ENCODE data around the gene GADD45B. TPM values are rescaled to one million over a fixed set of nuclear protein-coding genes. Genes with fewer than 3 reads are reported as not detected.
"Not testable (repeated sequence)": the region's sequence is repeated elsewhere in the genome, so short reads cannot be mapped to it uniquely, and the experiment has no call there.

The GADD45B gene
- total and polyA plus RNA-seq, 2 donors = 75.9 to 161 TPM

GRCh38 chr19:2461751-2462634, 13.9 kb upstream of the GADD45B start:
- Histone ChIP-seq H3K36me3 (ENCODE audit: control insufficient read depth in 2 of 2, insufficient read depth in 2 of 2, low read length in 1 of 2) (peaks cover 0 to 3% of the 10 kb centered on the region in 2 donors), H3K27ac (ENCODE audit: low read depth in 1 of 2, low read length in 1 of 2) (no peak overlapping the region), H3K4me1 (ENCODE audit: control insufficient read depth in 2 of 2, insufficient read depth in 2 of 2, low read length in 2 of 2) (peaks cover 11 to 29% of the 10 kb centered on the region in 2 donors), H3K9me3 (ENCODE audit: control insufficient read depth in 2 of 2, insufficient read depth in 1 of 2, low read length in 1 of 2) (peaks cover 0 to 4% of the 10 kb centered on the region in 2 donors), H3K27me3 (ENCODE audit: control insufficient read depth in 2 of 2, insufficient read depth in 1 of 2, low read length in 1 of 2) (peaks cover 0 to 16% of the 10 kb centered on the region in 2 donors), H3K4me3 (ENCODE audit: low read length in 2 of 2) (peak overlapping the region; percentile 55 to 73)
- 6% methylated on average over 62 of the region's 62 CpGs for WGBS
- peak in 3 of 9 donors; percentile 63 to 82 (median 67) for DNase-seq (ENCODE audit: low read depth in 6 of 9, low spot score in 9 of 9)

- H3K27ac ChIP-seq (ENCODE audit: low read depth in 1 of 2, low read length in 1 of 2) = no peak overlapping the region
Measured at GRCh38 chr19:2462635-2463421, 13.1 kb upstream of the GADD45B start.

GRCh38 chr19:2463694-2464093, 12.2 kb upstream of the GADD45B start:
- H3K27ac ChIP-seq (ENCODE audit: low read depth in 1 of 2, low read length in 1 of 2); H3K36me3 ChIP-seq (ENCODE audit: control insufficient read depth in 2 of 2, insufficient read depth in 2 of 2, low read length in 1 of 2); H3K9me3 ChIP-seq (ENCODE audit: control insufficient read depth in 2 of 2, insufficient read depth in 1 of 2, low read length in 1 of 2); DNase-seq (ENCODE audit: low read depth in 6 of 9, low spot score in 9 of 9); H3K4me3 ChIP-seq (ENCODE audit: low read length in 2 of 2): not testable (repeated sequence)
- peaks cover 0 to 16% of the 10 kb centered on the region in 2 donors for H3K27me3 ChIP-seq (ENCODE audit: control insufficient read depth in 2 of 2, insufficient read depth in 1 of 2, low read length in 1 of 2)
- WGBS = 98% methylated on average over 5 of the region's 5 CpGs
- H3K4me1 ChIP-seq (ENCODE audit: control insufficient read depth in 2 of 2, insufficient read depth in 2 of 2, low read length in 2 of 2) = peaks cover 11 to 26% of the 10 kb centered on the region in 2 donors

More at GRCh38 chr19:2462635-2463421, 13.1 kb upstream of the GADD45B start:
- H3K36me3 ChIP-seq (ENCODE audit: control insufficient read depth in 2 of 2, insufficient read depth in 2 of 2, low read length in 1 of 2) = peaks cover 0 to 3% of the 10 kb centered on the region in 2 donors
- WGBS = 59% methylated on average over 46 of the region's 46 CpGs
- peak in 1 of 9 donors; percentile 24 for DNase-seq (ENCODE audit: low read depth in 6 of 9, low spot score in 9 of 9)
- H3K27me3 ChIP-seq (ENCODE audit: control insufficient read depth in 2 of 2, insufficient read depth in 1 of 2, low read length in 1 of 2) = peaks cover 0 to 16% of the 10 kb centered on the region in 2 donors
- H3K4me3 ChIP-seq (ENCODE audit: low read length in 2 of 2) = peak overlapping the region; percentile 55 to 73
- peaks cover 11 to 23% of the 10 kb centered on the region in 2 donors for H3K4me1 ChIP-seq (ENCODE audit: control insufficient read depth in 2 of 2, insufficient read depth in 2 of 2, low read length in 2 of 2)
- H3K9me3 ChIP-seq (ENCODE audit: control insufficient read depth in 2 of 2, insufficient read depth in 1 of 2, low read length in 1 of 2) = peaks cover 0 to 4% of the 10 kb centered on the region in 2 donors

- no peak for DNase-seq (ENCODE audit: low read depth in 6 of 9, low spot score in 9 of 9)
- H3K27me3 ChIP-seq (ENCODE audit: control insufficient read depth in 2 of 2, insufficient read depth in 1 of 2, low read length in 1 of 2) = peaks cover 0 to 16% of the 10 kb centered on the region in 2 donors
- H3K4me1 ChIP-seq (ENCODE audit: control insufficient read depth in 2 of 2, insufficient read depth in 2 of 2, low read length in 2 of 2) = peaks cover 14 to 33% of the 10 kb centered on the region in 2 donors
- no peak overlapping the region for H3K27ac ChIP-seq (ENCODE audit: low read depth in 1 of 2, low read length in 1 of 2)
- 94% methylated on average over 5 of the region's 5 CpGs for WGBS
- peaks cover 0 to 4% of the 10 kb centered on the region in 2 donors for H3K9me3 ChIP-seq (ENCODE audit: control insufficient read depth in 2 of 2, insufficient read depth in 1 of 2, low read length in 1 of 2)
- peaks cover 0 to 3% of the 10 kb centered on the region in 2 donors for H3K36me3 ChIP-seq (ENCODE audit: control insufficient read depth in 2 of 2, insufficient read depth in 2 of 2, low read length in 1 of 2)
- no peak overlapping the region for H3K4me3 ChIP-seq (ENCODE audit: low read length in 2 of 2)
Measured at GRCh38 chr19:2464389-2464788, 11.5 kb upstream of the GADD45B start.

GRCh38 chr19:2468596-2468995, 7.3 kb upstream of the GADD45B start:
- WGBS = 91% methylated on average over 12 of the region's 12 CpGs
- Histone ChIP-seq H3K4me1 (ENCODE audit: control insufficient read depth in 2 of 2, insufficient read depth in 2 of 2, low read length in 2 of 2) (peaks cover 7 to 16% of the 10 kb centered on the region in 2 donors), H3K9me3 (ENCODE audit: control insufficient read depth in 2 of 2, insufficient read depth in 1 of 2, low read length in 1 of 2) (no peaks in the 10 kb centered on the region), H3K4me3 (ENCODE audit: low read length in 2 of 2) (no peak overlapping the region), H3K27me3 (ENCODE audit: control insufficient read depth in 2 of 2, insufficient read depth in 1 of 2, low read length in 1 of 2) (no peaks in the 10 kb centered on the region), H3K27ac (ENCODE audit: low read depth in 1 of 2, low read length in 1 of 2) (no peak overlapping the region), H3K36me3 (ENCODE audit: control insufficient read depth in 2 of 2, insufficient read depth in 2 of 2, low read length in 1 of 2) (no peaks in the 10 kb centered on the region)
- DNase-seq (ENCODE audit: low read depth in 6 of 9, low spot score in 9 of 9) = no peak

- 41% methylated on average over 23 of the region's 23 CpGs for WGBS
- Histone ChIP-seq H3K4me1 (ENCODE audit: control insufficient read depth in 2 of 2, insufficient read depth in 2 of 2, low read length in 2 of 2) (peaks cover 8 to 19% of the 10 kb centered on the region in 2 donors), H3K36me3 (ENCODE audit: control insufficient read depth in 2 of 2, insufficient read depth in 2 of 2, low read length in 1 of 2) (no peaks in the 10 kb centered on the region), H3K27me3 (ENCODE audit: control insufficient read depth in 2 of 2, insufficient read depth in 1 of 2, low read length in 1 of 2) (no peaks in the 10 kb centered on the region), H3K9me3 (ENCODE audit: control insufficient read depth in 2 of 2, insufficient read depth in 1 of 2, low read length in 1 of 2) (no peaks in the 10 kb centered on the region), H3K4me3 (ENCODE audit: low read length in 2 of 2) (peak overlapping the region in 1 of 2 donors; percentile 36), H3K27ac (ENCODE audit: low read depth in 1 of 2, low read length in 1 of 2) (peak overlapping the region in 1 of 2 donors; percentile 76)
- peak in 3 of 9 donors; percentile 53 to 79 (median 65) for DNase-seq (ENCODE audit: low read depth in 6 of 9, low spot score in 9 of 9)
Measured at GRCh38 chr19:2469102-2469914, 6.6 kb upstream of the GADD45B start.

GRCh38 chr19:2469915-2470200, 6.1 kb upstream of the GADD45B start:
- not testable (repeated sequence) for DNase-seq (ENCODE audit: low read depth in 6 of 9, low spot score in 9 of 9); H3K9me3 ChIP-seq (ENCODE audit: control insufficient read depth in 2 of 2, insufficient read depth in 1 of 2, low read length in 1 of 2); H3K36me3 ChIP-seq (ENCODE audit: control insufficient read depth in 2 of 2, insufficient read depth in 2 of 2, low read length in 1 of 2); H3K27me3 ChIP-seq (ENCODE audit: control insufficient read depth in 2 of 2, insufficient read depth in 1 of 2, low read length in 1 of 2)
- Histone ChIP-seq H3K4me1 (ENCODE audit: control insufficient read depth in 2 of 2, insufficient read depth in 2 of 2, low read length in 2 of 2) (peaks cover 10 to 24% of the 10 kb centered on the region in 2 donors), H3K4me3 (ENCODE audit: low read length in 2 of 2) (peak overlapping the region in 1 of 2 donors; percentile 36), H3K27ac (ENCODE audit: low read depth in 1 of 2, low read length in 1 of 2) (peak overlapping the region in 1 of 2 donors; percentile 76)
- WGBS = 90% methylated on average over 8 of the region's 8 CpGs

- no peaks in the 10 kb centered on the region for H3K9me3 ChIP-seq (ENCODE audit: control insufficient read depth in 2 of 2, insufficient read depth in 1 of 2, low read length in 1 of 2)
- peaks cover 0 to 4% of the 10 kb centered on the region in 2 donors for H3K36me3 ChIP-seq (ENCODE audit: control insufficient read depth in 2 of 2, insufficient read depth in 2 of 2, low read length in 1 of 2)
- peak overlapping the region; percentile 76 to 82 for H3K27ac ChIP-seq (ENCODE audit: low read depth in 1 of 2, low read length in 1 of 2)
- peak overlapping the region; percentile 63 to 99 for H3K4me3 ChIP-seq (ENCODE audit: low read length in 2 of 2)
- peak in 7 of 9 donors; percentile 71 to 93 (median 87) for DNase-seq (ENCODE audit: low read depth in 6 of 9, low spot score in 9 of 9)
- WGBS = 11% methylated on average over 60 of the region's 60 CpGs
- H3K4me1 ChIP-seq (ENCODE audit: control insufficient read depth in 2 of 2, insufficient read depth in 2 of 2, low read length in 2 of 2) = peaks cover 21 to 49% of the 10 kb centered on the region in 2 donors
- peaks cover 0 to 24% of the 10 kb centered on the region in 2 donors for H3K27me3 ChIP-seq (ENCODE audit: control insufficient read depth in 2 of 2, insufficient read depth in 1 of 2, low read length in 1 of 2)
Measured at GRCh38 chr19:2474232-2475017, 1.5 kb upstream of the GADD45B start.

Measured in thymus (tissue), 11 donors.